HG02642 (cell line): ENCODE data around the gene SMARCAD1.

Source experiments
- ATAC-seq: cut with Tn5 transposase; IDR thresholded peaks from one replicate; pipeline ENCODE4 v1.9.1; 2021; ENCODE audit warnings: mild to moderate bottlenecking; ENCODE audit not compliant: unreplicated experiment, poor library complexity

SMARCAD1 gene

GRCh38 chr4:94228493-94229216 is 21.0 kb downstream of the SMARCAD1 start:
- ATAC-seq: no peak

- no peak for ATAC-seq
Measured at GRCh38 chr4:94232519-94232918, 24.9 kb downstream of the SMARCAD1 start.

GRCh38 chr4:94235825-94236224 is 28.2 kb downstream of the SMARCAD1 start:
- no peak for ATAC-seq

- ATAC-seq: no peak
Measured at GRCh38 chr4:94237271-94237670, 29.6 kb downstream of the SMARCAD1 start.

- no peak for ATAC-seq
Measured at GRCh38 chr4:94238160-94238559, 30.5 kb downstream of the SMARCAD1 start.

GRCh38 chr4:94240384-94240783 is 32.7 kb downstream of the SMARCAD1 start:
- no peak for ATAC-seq

- no peak for ATAC-seq
Measured at GRCh38 chr4:94244087-94244828, 36.6 kb downstream of the SMARCAD1 start.

GRCh38 chr4:94244829-94245185 is 37.1 kb downstream of the SMARCAD1 start:
- no peak for ATAC-seq

- ATAC-seq: no peak
Measured at GRCh38 chr4:94251094-94251493, 43.4 kb downstream of the SMARCAD1 start.

- ATAC-seq: no peak
Measured at GRCh38 chr4:94253036-94253435, 45.4 kb downstream of the SMARCAD1 start.

GRCh38 chr4:94256144-94256783 is 48.6 kb downstream of the SMARCAD1 start:
- ATAC-seq: no peak

GRCh38 chr4:94256828-94257227 is 49.2 kb downstream of the SMARCAD1 start:
- ATAC-seq: no peak

GRCh38 chr4:94262163-94263016 is 54.7 kb downstream of the SMARCAD1 start:
- no peak for ATAC-seq

GRCh38 chr4:94267037-94267436 is 59.4 kb downstream of the SMARCAD1 start:
- no peak for ATAC-seq

- no peak for ATAC-seq
Measured at GRCh38 chr4:94271248-94271647, 63.6 kb downstream of the SMARCAD1 start.

- no peak for ATAC-seq
Measured at GRCh38 chr4:94274912-94275311, 67.2 kb downstream of the SMARCAD1 start.

GRCh38 chr4:94276204-94276603 is 68.5 kb downstream of the SMARCAD1 start:
- no peak for ATAC-seq

GRCh38 chr4:94277534-94277933 is 69.9 kb downstream of the SMARCAD1 start:
- ATAC-seq: no peak

GRCh38 chr4:94278781-94279180 is 71.1 kb downstream of the SMARCAD1 start:
- ATAC-seq: no peak

GRCh38 chr4:94284889-94285288 is 77.2 kb downstream of the SMARCAD1 start:
- no peak for ATAC-seq

- ATAC-seq: no peak
Measured at GRCh38 chr4:94285666-94286065, 78.0 kb downstream of the SMARCAD1 start.
